ENCODE measurements around the gene TAAR5. TPM values are rescaled to one million over a fixed set of nuclear protein-coding genes. Genes with fewer than 3 reads are reported as not detected.
"Not testable (repeated sequence)": the region's sequence is repeated elsewhere in the genome, so short reads cannot be mapped to it uniquely, and the experiment has no call there.

The TAAR5 gene
- total RNA-seq, 2 donors from 2014 or later = not detected

DNA sequence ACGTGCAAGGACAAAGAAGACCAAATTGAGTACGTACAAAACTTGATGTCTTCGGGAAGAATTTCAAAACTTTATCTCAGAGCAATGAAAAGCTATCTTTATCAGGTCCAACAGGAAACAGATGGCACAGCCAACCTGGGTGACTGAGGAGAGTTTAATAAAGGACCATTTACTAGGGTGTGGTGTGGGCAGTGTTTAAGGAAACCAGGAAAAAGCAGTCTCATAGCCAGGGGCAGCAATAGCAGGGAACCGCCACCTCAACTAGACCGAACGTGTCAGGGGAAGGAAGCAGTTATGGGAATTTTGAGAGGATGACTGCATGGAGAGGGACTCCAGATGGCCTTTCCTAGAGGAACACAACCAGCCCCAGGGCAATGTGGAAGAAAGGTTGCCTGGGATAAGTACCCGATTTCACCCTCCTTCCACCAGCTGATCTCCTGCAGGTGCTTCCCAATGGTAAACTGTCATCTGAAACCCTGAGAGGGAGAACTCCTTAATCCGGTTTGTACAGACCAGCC, 15.2 kb upstream of the TAAR5 start:
- no peak overlapping the region for H3K27ac ChIP-seq (ENCODE audit: low read depth, low read length)
- TF ChIP-seq, protein P1, sequence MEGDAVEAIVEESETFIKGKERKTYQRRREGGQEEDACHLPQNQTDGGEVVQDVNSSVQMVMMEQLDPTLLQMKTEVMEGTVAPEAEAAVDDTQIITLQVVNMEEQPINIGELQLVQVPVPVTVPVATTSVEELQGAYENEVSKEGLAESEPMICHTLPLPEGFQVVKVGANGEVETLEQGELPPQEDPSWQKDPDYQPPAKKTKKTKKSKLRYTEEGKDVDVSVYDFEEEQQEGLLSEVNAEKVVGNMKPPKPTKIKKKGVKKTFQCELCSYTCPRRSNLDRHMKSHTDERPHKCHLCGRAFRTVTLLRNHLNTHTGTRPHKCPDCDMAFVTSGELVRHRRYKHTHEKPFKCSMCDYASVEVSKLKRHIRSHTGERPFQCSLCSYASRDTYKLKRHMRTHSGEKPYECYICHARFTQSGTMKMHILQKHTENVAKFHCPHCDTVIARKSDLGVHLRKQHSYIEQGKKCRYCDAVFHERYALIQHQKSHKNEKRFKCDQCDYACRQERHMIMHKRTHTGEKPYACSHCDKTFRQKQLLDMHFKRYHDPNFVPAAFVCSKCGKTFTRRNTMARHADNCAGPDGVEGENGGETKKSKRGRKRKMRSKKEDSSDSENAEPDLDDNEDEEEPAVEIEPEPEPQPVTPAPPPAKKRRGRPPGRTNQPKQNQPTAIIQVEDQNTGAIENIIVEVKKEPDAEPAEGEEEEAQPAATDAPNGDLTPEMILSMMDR (conservative IDR thresholded peaks at IDR 0.05) = no peak
- 90 to 100% methylated on average over 3 to 8 of the region's 8 CpGs for WGBS, 2 experiments (ENCODE audit: insufficient coverage in 1 of 2, insufficient read length in 1 of 2)
- no peaks in the 10 kb centered on the region for H3K36me3 ChIP-seq (ENCODE audit: control insufficient read depth, insufficient read depth, low read length)
- Mint-ChIP-seq H3K9me3 (peaks cover 2% of the 10 kb centered on the region), H3K4me3 (no peak overlapping the region), H3K27me3 (ENCODE audit: insufficient read depth) (peaks cover 5% of the 10 kb centered on the region), H3K4me1 (no peaks in the 10 kb centered on the region), H3K27ac (no peak overlapping the region), H3K36me3 (ENCODE audit: low read depth) (no peaks in the 10 kb centered on the region)
- no peak overlapping the region for H3K4me3 ChIP-seq (ENCODE audit: low read length)
- no peaks in the 10 kb centered on the region for H3K9me3 ChIP-seq (ENCODE audit: control insufficient read depth, low read length)
- DNase-seq = no peak
- H3K27me3 ChIP-seq (ENCODE audit: control insufficient read depth, insufficient read depth, low read length, poor library complexity, severe bottlenecking) = no peaks in the 10 kb centered on the region
- H3K4me1 ChIP-seq (ENCODE audit: control insufficient read depth, insufficient read depth, low read length) = no peaks in the 10 kb centered on the region
- no peak overlapping the region for H3K9ac ChIP-seq (ENCODE audit: extremely low read depth, low read length, poor library complexity, severe bottlenecking)

DNA sequence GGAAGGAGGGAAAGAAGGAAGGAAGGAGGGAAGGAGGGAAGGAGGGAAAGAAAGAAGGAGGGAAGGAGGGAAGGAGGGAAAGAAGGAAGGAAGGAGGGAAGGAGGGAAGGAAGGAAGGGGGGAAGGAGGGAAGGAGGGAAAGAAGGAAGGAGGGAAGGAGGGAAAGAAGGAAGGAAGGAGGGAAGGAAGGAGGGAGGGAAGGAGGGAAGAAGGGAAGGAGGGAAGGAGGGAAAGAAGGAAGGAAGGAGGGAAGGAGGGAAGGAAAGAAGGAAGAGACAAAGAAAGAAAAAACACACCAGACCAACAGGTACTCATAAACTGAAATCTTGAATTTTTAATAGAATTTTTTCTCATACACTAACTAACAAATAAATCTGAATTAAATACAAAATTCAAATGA, 11.4 kb upstream of the TAAR5 start:
- H3K9me3 Mint-ChIP-seq; H3K27me3 ChIP-seq (ENCODE audit: control insufficient read depth, insufficient read depth, low read length, poor library complexity, severe bottlenecking); H3K9me3 ChIP-seq (ENCODE audit: control insufficient read depth, low read length); H3K4me1 ChIP-seq (ENCODE audit: control insufficient read depth, insufficient read depth, low read length); H3K4me3 Mint-ChIP-seq; H3K9ac ChIP-seq (ENCODE audit: extremely low read depth, low read length, poor library complexity, severe bottlenecking); DNase-seq; H3K36me3 Mint-ChIP-seq (ENCODE audit: low read depth); H3K27ac Mint-ChIP-seq; H3K4me3 ChIP-seq (ENCODE audit: low read length); H3K27me3 Mint-ChIP-seq (ENCODE audit: insufficient read depth); H3K36me3 ChIP-seq (ENCODE audit: control insufficient read depth, insufficient read depth, low read length); H3K4me1 Mint-ChIP-seq; H3K27ac ChIP-seq (ENCODE audit: low read depth, low read length): not testable (repeated sequence)

DNA sequence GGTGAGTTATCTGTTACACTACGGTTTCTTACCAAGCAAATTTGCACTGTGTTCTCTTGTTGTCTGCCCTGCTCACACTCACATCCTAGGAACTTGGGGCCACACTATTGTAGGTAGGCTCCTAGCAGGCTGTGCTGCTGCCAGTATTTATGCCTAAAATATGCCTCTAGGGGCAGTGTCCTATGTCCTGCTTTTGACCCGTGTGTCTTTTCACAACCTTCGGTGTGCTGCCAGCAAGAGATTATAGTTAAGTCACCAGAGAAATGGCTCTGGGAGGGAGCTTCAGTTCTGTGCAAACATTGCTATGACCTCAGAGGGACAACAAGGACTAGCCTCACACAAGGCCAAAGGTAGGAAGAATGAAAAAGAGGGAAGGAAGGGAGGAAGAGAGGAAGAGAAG, 8.9 kb upstream of the TAAR5 start:
- H3K4me3 ChIP-seq (ENCODE audit: low read length) = no peak overlapping the region
- no peak overlapping the region for H3K27ac ChIP-seq (ENCODE audit: low read depth, low read length)
- Mint-ChIP-seq H3K27ac (no peak overlapping the region), H3K9me3 (no peaks in the 10 kb centered on the region), H3K4me1 (no peaks in the 10 kb centered on the region), H3K36me3 (ENCODE audit: low read depth) (no peaks in the 10 kb centered on the region), H3K4me3 (no peak overlapping the region), H3K27me3 (ENCODE audit: insufficient read depth) (peaks cover 5% of the 10 kb centered on the region)
- no peaks in the 10 kb centered on the region for H3K4me1 ChIP-seq (ENCODE audit: control insufficient read depth, insufficient read depth, low read length)
- no peak overlapping the region for H3K9ac ChIP-seq (ENCODE audit: extremely low read depth, low read length, poor library complexity, severe bottlenecking)
- H3K9me3 ChIP-seq (ENCODE audit: control insufficient read depth, low read length) = no peaks in the 10 kb centered on the region
- H3K27me3 ChIP-seq (ENCODE audit: control insufficient read depth, insufficient read depth, low read length, poor library complexity, severe bottlenecking) = no peaks in the 10 kb centered on the region
- TF ChIP-seq, protein P1 (conservative IDR thresholded peaks at IDR 0.05) = peak; percentile 78
- DNase-seq = peak; percentile 67
- 19 to 53% methylated on average over 2 to 3 of the region's 3 CpGs for WGBS, 2 experiments (ENCODE audit: insufficient coverage in 1 of 2, insufficient read length in 1 of 2)
- no peaks in the 10 kb centered on the region for H3K36me3 ChIP-seq (ENCODE audit: control insufficient read depth, insufficient read depth, low read length)

DNA sequence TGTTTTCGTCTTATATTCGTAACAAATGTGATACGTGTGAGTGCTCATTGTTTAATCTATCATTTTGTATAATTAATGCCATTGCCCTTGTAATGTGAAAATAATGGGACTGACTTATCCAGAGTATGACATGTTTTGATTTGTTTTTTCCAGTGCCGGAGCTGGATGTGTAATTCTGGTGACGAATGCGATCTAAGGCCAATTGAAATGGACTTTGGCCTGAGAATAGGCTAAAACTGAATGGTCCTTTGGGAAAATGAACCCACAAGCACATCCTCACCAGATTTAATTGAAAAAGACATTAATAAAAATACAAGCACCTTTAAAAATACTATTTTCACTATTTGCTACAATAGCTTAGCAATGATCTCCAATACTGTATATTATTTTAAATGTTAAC, 6.7 kb upstream of the TAAR5 start:
- H3K27me3 ChIP-seq (ENCODE audit: control insufficient read depth, insufficient read depth, low read length, poor library complexity, severe bottlenecking) = no peaks in the 10 kb centered on the region
- H3K4me3 Mint-ChIP-seq = no peak overlapping the region
- H3K27me3 Mint-ChIP-seq (ENCODE audit: insufficient read depth) = peaks cover 5% of the 10 kb centered on the region
- H3K36me3 ChIP-seq (ENCODE audit: control insufficient read depth, insufficient read depth, low read length) = no peaks in the 10 kb centered on the region
- no peaks in the 10 kb centered on the region for H3K9me3 Mint-ChIP-seq
- no peak overlapping the region for H3K4me3 ChIP-seq (ENCODE audit: low read length)
- TF ChIP-seq, protein P1 (conservative IDR thresholded peaks at IDR 0.05) = no peak
- DNase-seq = no peak
- no peaks in the 10 kb centered on the region for H3K4me1 ChIP-seq (ENCODE audit: control insufficient read depth, insufficient read depth, low read length)
- no peaks in the 10 kb centered on the region for H3K4me1 Mint-ChIP-seq
- H3K27ac ChIP-seq (ENCODE audit: low read depth, low read length) = no peak overlapping the region
- H3K36me3 Mint-ChIP-seq (ENCODE audit: low read depth) = no peaks in the 10 kb centered on the region
- 89 to 100% methylated on average over 1 to 6 of the region's 6 CpGs for WGBS, 2 experiments (ENCODE audit: insufficient coverage in 1 of 2, insufficient read length in 1 of 2)
- no peak overlapping the region for H3K27ac Mint-ChIP-seq
- no peak overlapping the region for H3K9ac ChIP-seq (ENCODE audit: extremely low read depth, low read length, poor library complexity, severe bottlenecking)
- H3K9me3 ChIP-seq (ENCODE audit: control insufficient read depth, low read length) = no peaks in the 10 kb centered on the region
